Ovary (tissue), 3 donors: ENCODE data around the gene RSRC2.

Experiments used
- POLR2A ChIP-seq: fragments of 450-650 bp; IDR thresholded peaks from one replicate; pipeline ENCODE4 v1.6.1; 2017; ENCODE audit warnings: antibody characterized with exemption, mild to moderate bottlenecking, moderate library complexity
- TF ChIP-seq, protein P1 (sequence below), 3 donors: fragments of 450-650 bp in 2 of 3; fragments of 200-600 bp in 1 of 3; IDR thresholded peaks; one replicate each; pipeline versions ENCODE4 v1.5.1 to v1.8.0; 2016 to 2022; ENCODE audit warnings: antibody characterized with exemption in 3 of 3, mild to moderate bottlenecking in 1 of 3
- donor health status: DM: no; HTN: no; CAD: no.

DNA sequence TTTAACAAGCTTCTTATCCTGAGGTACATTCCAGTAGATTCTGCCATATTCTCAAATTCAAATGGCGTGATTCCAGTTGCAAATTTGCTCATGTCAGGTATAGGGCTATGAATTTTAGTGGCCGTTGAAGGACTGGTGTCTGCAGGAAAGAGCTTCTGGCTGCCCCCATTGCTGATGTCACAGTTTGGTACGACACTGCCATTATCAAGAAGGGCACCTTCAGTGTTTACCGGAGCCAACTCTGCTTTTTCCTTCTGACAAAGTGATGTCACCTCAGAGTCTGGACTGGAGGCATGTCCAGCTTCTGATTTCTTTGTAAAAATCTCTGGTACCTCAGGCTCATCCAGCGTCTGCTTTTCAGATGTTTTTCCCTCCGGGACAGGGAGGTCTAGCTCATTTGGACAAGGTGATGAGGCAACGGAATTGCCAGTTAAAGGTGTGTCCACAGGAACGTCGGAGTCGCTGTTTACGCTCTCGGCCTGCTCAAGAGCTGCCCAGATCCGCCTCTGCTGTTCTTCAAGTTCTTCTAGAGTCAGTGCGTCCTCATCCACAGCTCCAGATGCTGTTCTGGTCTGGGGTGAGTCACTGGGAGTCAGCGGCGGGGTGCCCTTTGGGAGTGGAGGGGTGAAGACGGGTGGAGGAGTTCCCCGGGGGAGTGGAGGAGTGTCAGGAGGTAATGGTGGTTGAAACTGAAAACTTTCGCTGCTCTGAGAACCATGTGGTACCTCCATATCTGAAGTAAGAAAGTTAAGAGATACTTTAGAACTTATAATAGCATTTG is 53.0 kb downstream of the RSRC2 start:
- TF ChIP-seq, protein P1, sequence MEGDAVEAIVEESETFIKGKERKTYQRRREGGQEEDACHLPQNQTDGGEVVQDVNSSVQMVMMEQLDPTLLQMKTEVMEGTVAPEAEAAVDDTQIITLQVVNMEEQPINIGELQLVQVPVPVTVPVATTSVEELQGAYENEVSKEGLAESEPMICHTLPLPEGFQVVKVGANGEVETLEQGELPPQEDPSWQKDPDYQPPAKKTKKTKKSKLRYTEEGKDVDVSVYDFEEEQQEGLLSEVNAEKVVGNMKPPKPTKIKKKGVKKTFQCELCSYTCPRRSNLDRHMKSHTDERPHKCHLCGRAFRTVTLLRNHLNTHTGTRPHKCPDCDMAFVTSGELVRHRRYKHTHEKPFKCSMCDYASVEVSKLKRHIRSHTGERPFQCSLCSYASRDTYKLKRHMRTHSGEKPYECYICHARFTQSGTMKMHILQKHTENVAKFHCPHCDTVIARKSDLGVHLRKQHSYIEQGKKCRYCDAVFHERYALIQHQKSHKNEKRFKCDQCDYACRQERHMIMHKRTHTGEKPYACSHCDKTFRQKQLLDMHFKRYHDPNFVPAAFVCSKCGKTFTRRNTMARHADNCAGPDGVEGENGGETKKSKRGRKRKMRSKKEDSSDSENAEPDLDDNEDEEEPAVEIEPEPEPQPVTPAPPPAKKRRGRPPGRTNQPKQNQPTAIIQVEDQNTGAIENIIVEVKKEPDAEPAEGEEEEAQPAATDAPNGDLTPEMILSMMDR (IDR thresholded peaks at IDR 0.05), result no peak
- TF ChIP-seq POLR2A, result no peak
